Endothelial cell of umbilical vein (primary cell): Measurements from ENCODE around the gene OR51A2.

Experiments
- CTCF ChIP-seq, 2 donors: IDR thresholded peaks; 1 replicate in 1 of 2; 2 replicates in 1 of 2; pipeline ENCODE4 v1.5.1; 2011; ENCODE audit warnings: low read length in 2 of 2, mild to moderate bottlenecking in 2 of 2, moderate library complexity in 2 of 2, control low read depth in 1 of 2, inconsistent platforms in 1 of 2, low read depth in 1 of 2; ENCODE audit not compliant: insufficient read depth in 1 of 2; ENCODE audit errors: extremely low read depth in 1 of 2
- EZH2 ChIP-seq: IDR thresholded peaks from 2 replicates; pipeline ENCODE4 v1.6.1; 2012; ENCODE audit warnings: borderline replicate concordance, low read depth, mild to moderate bottlenecking, moderate library complexity, low read length, inconsistent platforms; ENCODE audit not compliant: severe bottlenecking
- POLR2A ChIP-seq: IDR thresholded peaks from 2 replicates; pipeline ENCODE4 v1.6.1; 2012; ENCODE audit warnings: low read depth, mild to moderate bottlenecking, control low read depth, low read length
- POLR2AphosphoS5 ChIP-seq: IDR thresholded peaks from 2 replicates; pipeline ENCODE4 v1.6.1; 2012; ENCODE audit warnings: low read depth, mild to moderate bottlenecking, control low read depth, low read length, moderate library complexity; ENCODE audit not compliant: insufficient read depth

DNA sequence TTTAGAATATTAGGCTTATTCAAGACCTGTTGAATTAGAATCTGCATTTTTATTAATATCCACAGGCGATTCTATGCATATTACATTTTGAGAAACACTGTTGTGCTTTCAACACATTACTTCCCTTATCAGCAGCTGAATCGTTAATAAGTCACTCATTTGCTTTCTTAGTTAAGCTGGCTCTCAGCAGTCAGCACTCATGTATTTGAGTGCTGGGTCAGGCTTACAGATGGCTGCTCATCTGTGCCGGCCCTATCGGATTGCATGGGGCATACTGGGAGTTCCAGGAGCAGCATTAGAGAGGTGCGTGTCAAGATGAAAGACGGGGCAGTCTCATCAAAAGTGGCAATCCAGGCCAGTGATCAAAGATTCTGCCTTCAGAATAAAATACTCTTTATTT lies 28.3 kb upstream of the OR51A2 start:
- TF ChIP-seq CTCF (IDR thresholded peaks at IDR 0.05; ENCODE audit: extremely low read depth in 1 of 2, insufficient read depth in 1 of 2, low read depth in 1 of 2, low read length in 2 of 2) (no peak), POLR2AphosphoS5 (no peak), EZH2 (no peak), POLR2A (no peak)
